Stimulated activated CD4-positive, alpha-beta T cell treated with anti-CD3 and anti-CD28 coated beads, Interleukin-4, amount 100 ng/mL, for 48 hours (primary cell): ENCODE measurements around the gene MT1A.
"Not testable (repeated sequence)": the region's sequence is repeated elsewhere in the genome, so short reads cannot be mapped to it uniquely, and the experiment has no call there.

ENCODE experiments used
- DNase-seq, 2 donors: peaks; one replicate each; pipeline ENCODE4 v3.0.0-alpha.2; 2020; ENCODE audit warnings: low read depth in 2 of 2

Gene MT1A

DNA sequence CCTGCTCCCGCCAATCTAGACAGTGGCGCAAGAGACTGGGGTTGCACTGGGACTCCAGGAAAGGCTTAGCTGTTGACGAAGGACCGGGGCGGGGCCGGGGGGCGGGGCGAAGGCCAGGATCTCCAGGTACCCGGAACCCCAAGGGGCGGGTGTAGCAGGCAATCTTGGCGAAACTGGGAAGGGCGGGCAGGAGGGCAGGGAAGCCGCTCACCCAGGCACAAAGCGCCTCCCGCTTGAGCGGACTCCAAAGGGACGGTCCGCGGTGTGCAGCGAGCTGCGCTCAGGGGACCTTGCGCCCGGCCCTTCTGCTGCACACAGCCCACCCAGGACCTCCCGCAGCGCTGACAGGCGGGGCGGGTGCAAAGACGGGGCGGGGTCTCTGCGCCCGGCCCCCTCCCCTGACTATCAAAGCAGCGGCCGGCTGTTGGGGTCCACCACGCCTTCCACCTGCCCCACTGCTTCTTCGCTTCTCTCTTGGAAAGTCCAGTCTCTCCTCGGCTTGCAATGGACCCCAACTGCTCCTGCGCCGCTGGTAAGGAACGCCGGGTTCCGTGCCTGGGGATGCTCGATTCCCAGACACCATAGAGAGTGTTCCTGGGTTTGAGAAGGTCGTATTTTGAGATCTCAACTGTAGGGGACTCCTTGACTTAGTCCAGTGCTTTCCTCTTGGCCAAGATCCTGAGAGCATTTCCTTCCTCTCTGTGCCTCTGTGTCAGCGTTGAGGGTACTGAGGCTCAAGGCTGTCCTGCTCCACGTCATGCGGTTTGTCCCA is 19.3 kb downstream of the MT1A start, which contains the start of gene MT1F:
MT1F (plus strand) TSS at position 405 of the 772 bp plus-strand sequence; CDS start at position 505, 100 bp downstream.
- peak; percentile 58 to 66 for DNase-seq

DNA sequence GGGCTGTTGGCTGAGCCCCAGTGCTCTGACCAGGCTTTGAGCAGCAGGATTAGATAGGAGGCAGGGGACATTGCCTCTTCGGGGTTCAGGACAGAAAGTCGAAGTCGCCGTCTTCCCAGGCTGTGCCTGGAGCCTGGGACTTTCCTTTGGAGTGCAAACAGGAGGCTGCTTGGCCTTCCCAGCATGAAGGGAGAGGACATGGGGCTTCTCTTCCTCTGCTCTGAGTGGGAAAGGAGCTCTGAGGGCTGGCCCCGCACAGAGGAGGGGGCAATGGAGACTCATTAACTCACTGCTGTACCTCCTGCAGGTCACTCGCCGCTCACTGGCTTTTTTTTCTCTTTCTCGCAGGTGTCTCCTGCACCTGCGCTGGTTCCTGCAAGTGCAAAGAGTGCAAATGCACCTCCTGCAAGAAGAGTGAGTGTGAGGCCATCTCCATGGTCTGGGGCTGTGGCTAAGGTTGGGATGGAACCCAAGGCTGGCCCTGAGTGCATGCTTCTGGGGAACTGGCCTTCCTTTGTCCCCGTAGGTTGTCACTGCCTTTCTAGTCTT is 19.9 kb downstream of the MT1A start:
- no peak for DNase-seq

- no peak for DNase-seq
These were observed 24.2 kb downstream of the MT1A start for GRCh38 chr16:56662357-56663354.

DNA sequence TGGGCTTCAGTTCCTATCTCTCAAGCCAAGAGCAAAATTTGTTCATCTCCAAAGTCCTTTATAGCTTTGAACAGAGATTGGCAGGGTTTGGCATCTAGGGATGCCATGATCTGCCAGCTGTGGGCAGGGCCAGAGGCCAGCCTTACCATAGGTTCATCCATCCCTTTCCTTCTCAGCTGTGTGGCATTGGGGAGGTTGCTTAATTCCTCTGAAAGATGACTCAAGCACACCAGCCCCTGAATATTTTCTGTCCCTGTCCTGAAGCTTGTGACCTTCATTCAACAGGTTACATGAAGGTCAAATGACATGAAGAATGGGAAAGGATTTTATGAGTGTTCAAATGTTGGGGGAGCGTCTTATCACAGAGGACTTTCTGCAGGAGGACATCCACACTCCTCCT is 26.0 kb downstream of the MT1A start:
- no peak for DNase-seq

GRCh38 chr16:56665286-56666261 is 27.1 kb downstream of the MT1A start:
- not testable (repeated sequence) for DNase-seq

DNA sequence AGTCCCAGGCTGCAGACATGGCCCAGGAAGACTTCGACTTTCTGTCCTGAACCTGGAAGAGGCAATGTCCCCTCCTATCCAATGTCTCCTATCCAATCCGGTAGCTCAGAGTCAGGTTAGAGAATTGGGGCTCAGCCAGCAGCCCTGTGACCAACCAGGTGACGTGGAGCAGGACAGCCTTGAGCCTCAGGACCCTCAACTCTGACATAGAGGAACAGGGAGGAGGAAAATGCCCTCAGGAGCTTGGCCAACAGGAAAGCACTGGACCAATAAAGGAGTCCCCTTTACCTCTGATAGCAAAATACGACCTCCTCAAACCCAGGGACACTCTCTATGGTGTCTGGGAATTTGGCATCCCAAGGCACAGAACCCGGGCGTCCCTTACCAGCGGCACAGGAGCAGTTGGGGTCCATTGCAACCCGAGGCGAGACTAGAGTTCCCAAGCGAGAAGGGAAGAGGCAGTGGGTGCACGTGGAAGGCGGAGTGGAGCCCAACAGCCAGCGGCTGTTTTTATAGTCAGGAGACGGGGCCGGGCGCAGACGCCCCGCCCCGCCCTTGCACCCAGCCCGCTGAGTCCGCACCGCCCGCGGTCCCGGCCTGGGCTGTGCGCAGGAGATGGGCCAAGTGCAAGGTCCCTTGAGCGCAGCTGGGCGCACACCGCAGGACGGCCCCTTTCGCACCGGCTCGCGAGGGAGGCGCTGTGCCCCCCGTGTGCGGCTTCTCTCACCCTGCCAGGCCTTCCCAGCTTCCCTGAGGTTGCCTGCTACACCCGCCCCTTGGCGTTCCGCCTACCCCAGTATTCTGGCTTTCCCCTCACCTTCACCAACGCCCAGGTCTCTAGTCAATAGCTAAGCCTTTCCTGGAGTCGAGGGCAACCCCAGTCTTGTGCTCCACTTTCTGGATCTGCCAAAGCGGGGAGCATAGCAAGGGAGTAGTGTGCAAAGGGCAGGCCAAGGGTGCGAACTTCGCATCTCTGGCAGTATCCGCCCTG is 29.4 kb downstream of the MT1A start, which contains the start of gene MT1G:
MT1G (minus strand) TSS at position 485 of the 991 bp plus-strand sequence; CDS start at position 413, 72 bp downstream.
- no peak for DNase-seq

DNA sequence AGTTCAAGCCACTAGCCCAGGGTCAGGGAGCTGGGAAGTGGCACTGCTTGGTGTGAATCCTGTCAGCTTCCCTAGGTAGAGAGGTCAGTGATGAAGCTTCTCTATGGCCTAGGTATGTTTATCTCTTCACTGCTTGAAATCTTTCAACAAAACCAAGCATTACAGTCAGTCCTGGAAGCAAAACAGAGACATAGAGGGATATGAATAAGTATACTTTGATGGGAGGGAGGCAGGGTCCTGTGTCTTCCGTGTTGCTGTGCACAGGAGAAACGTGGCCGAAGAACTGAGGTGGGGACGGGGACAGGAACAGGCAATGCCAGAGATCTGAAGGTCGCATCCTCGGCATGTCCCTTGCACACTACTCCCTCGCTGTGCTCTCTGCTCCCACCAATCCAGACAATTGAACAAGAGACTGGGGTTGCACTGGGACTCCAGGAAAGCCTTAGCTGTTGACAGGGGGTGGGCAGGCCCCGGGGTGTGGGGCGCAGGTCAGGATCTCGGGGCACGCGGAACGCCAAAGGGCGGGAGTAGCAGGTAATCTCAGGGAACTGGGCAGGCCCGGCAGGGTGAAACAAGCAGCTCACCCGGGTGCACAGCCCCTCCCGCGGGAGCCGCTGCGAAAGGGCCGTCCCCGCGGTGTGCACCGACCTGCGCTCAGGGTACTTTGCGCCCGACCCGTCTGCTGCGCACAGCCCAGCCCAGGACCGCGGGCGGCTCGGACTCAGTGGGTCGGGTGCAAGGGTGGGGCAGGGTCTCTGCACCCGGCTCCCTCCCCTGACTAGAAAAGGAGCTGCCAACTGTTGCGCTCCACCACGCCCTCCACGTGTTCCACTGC is 30.8 kb downstream of the MT1A start, which contains the start of gene MT1H:
MT1H (plus strand) TSS at position 810 of the 835 bp plus-strand sequence. CDS start 71 bp downstream, outside the sequence.
- DNase-seq: no peak

GRCh38 chr16:56669840-56670619 is 31.6 kb downstream of the MT1A start:
- DNase-seq: no peak

- DNase-seq: no peak
These were observed 32.1 kb downstream of the MT1A start for GRCh38 chr16:56670620-56670934.

GRCh38 chr16:56671691-56672090 is 33.2 kb downstream of the MT1A start:
- DNase-seq: not testable (repeated sequence)

GRCh38 chr16:56672171-56672570 is 33.7 kb downstream of the MT1A start:
- not testable (repeated sequence) for DNase-seq

DNA sequence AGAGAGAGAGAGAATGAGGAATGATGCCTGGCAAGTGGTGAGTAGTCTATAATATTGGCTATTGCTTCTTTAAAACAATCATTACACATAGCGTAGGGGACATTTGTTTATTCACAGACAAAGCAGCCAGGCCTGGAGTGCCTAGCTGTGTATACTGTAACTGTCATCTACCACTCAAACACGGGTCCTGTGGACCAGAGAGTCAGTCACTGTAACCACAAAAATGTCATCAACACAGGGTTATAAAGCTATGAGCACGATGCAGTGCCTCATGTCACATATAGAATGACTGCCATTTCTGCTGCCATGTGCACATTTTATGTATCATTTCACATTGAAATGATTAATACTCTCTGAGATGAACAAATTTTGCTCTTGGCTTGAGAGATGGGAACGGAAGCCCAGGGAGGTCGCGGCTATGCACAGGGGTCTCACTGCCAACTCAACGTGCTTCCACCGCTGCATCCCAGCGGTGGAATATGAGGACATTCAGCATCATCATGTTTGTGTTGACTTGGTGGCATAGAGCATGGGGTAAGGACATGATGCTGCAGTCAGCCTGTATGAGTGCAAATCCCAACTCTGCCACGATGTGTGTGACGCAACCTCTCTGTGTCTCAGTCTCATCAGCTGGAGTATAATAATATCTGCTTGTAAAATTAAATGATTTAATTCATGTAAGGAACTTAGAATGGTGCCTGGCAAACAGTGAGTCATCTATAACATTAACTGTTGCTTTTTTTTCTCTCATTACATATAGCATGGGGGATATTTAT is 34.5 kb downstream of the MT1A start:
- no peak for DNase-seq

GRCh38 chr16:56673921-56674320 is 35.5 kb downstream of the MT1A start:
- DNase-seq: no peak

DNA sequence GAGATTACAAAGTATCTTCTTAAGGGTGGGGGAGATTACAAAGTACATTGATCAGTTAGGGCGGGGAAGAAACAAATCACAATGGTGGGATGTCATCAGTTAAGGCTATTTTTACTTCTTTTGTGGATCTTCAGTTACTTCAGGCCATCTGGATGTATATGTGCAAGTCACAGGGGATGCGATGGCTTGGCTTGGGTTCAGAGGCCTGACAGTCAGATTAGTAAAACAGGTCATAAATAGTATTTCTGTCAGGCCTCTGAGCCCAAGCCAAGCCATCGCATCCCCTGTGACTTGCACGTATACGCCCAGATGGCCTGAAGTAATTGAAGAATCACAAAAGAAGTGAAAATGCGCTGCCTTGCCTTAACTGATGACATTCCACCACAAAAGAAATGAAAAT is 36.1 kb downstream of the MT1A start:
- DNase-seq: not testable (repeated sequence)

DNA sequence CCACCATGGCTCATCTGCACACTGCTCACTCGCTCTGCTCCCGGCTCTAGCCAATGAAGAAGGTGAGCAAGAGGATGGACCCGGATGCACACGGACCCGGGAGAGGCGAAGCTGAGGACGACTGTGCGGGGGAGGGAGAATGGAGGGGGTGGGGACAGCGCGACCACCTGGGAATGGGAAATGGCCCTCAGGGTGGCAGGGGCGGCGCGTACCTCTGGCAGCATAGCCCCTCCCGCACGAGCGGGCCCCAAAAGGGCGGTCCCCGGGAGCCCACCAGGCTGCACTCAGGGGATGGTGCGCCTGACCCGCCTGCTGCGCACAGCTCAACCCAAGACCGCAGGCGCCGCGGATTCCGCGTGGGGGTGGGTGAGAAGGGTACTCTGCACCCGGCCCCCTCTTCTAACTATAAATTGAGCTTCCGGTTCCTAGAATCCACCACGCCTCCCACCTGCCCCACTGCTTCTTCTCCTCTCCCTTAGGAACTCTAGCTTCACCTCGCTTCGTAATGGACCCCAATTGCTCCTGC is 37.3 kb downstream of the MT1A start:
- no peak for DNase-seq

- DNase-seq: no peak
These were observed 39.0 kb downstream of the MT1A start for GRCh38 chr16:56677474-56677873.
